Activated CD8-positive, alpha-beta memory T cell treated with anti-CD3 and anti-CD28 coated beads, Interleukin-2, amount 50 U/mL, for 1 hour (primary cell): Measurements from ENCODE around the gene SH2D3C.

Source experiments
- DNase-seq: peaks from one replicate; pipeline ENCODE4 v3.0.0-alpha.2; 2020; ENCODE audit errors: extremely low read depth

The SH2D3C gene

GRCh38 chr9:127778280-127779135, at the start of gene SH2D3C:
Gene SH2D3C, minus strand, starts transcription at chr9:127778666. Its CDS starts 39 bp downstream, at chr9:127778627.
- no peak for DNase-seq

GRCh38 chr9:127826253-127826913, 47.9 kb upstream of the SH2D3C start:
- no peak for DNase-seq

GRCh38 chr9:127825319-127826051, 47.0 kb upstream of the SH2D3C start:
- DNase-seq: no peak

- no peak for DNase-seq
These were observed 43.6 kb upstream of the SH2D3C start for GRCh38 chr9:127822108-127822507.

- no peak for DNase-seq
These were observed 40.1 kb upstream of the SH2D3C start for GRCh38 chr9:127818574-127818973.

GRCh38 chr9:127817881-127818434, 39.5 kb upstream of the SH2D3C start:
- no peak for DNase-seq

GRCh38 chr9:127816728-127817127, 38.3 kb upstream of the SH2D3C start:
- no peak for DNase-seq

GRCh38 chr9:127816362-127816725, 37.9 kb upstream of the SH2D3C start:
- DNase-seq: no peak

GRCh38 chr9:127815512-127816361, 37.3 kb upstream of the SH2D3C start:
- no peak for DNase-seq

GRCh38 chr9:127814619-127815511, 36.4 kb upstream of the SH2D3C start:
- DNase-seq: no peak

GRCh38 chr9:127813686-127814226, 35.3 kb upstream of the SH2D3C start:
- no peak for DNase-seq

- DNase-seq: no peak
These were observed 34.6 kb upstream of the SH2D3C start for GRCh38 chr9:127812936-127813675.

- DNase-seq: no peak
These were observed 33.5 kb upstream of the SH2D3C start for GRCh38 chr9:127812011-127812410.

GRCh38 chr9:127810378-127811187, 32.1 kb upstream of the SH2D3C start:
- DNase-seq: no peak

GRCh38 chr9:127809540-127810377, 31.3 kb upstream of the SH2D3C start:
- DNase-seq: no peak

- DNase-seq: no peak
These were observed 30.6 kb upstream of the SH2D3C start for GRCh38 chr9:127809002-127809539.

GRCh38 chr9:127808347-127809001, 30.0 kb upstream of the SH2D3C start:
- DNase-seq: no peak
